Esophagus squamous epithelium (tissue), 4 donors: ENCODE measurements around the gene MT1M.

Source experiments
- POLR2A ChIP-seq, 4 donors: fragments of 450-650 bp; IDR thresholded peaks; one replicate each; pipeline ENCODE4 v1.6.1; 2017; ENCODE audit warnings: antibody characterized with exemption in 4 of 4, mild to moderate bottlenecking in 4 of 4, moderate library complexity in 3 of 4
- TF ChIP-seq, protein P1 (sequence below), 6 experiments: fragments of 450-650 bp in 4 of 6; fragments of 200-600 bp in 2 of 6; sonication (generic) in 2 of 6; IDR thresholded peaks; one replicate each; pipeline ENCODE4 v1.5.1; 2016 to 2019; ENCODE audit warnings: antibody characterized with exemption in 6 of 6, mild to moderate bottlenecking in 4 of 6, moderate library complexity in 4 of 6

- TF ChIP-seq, protein P1, sequence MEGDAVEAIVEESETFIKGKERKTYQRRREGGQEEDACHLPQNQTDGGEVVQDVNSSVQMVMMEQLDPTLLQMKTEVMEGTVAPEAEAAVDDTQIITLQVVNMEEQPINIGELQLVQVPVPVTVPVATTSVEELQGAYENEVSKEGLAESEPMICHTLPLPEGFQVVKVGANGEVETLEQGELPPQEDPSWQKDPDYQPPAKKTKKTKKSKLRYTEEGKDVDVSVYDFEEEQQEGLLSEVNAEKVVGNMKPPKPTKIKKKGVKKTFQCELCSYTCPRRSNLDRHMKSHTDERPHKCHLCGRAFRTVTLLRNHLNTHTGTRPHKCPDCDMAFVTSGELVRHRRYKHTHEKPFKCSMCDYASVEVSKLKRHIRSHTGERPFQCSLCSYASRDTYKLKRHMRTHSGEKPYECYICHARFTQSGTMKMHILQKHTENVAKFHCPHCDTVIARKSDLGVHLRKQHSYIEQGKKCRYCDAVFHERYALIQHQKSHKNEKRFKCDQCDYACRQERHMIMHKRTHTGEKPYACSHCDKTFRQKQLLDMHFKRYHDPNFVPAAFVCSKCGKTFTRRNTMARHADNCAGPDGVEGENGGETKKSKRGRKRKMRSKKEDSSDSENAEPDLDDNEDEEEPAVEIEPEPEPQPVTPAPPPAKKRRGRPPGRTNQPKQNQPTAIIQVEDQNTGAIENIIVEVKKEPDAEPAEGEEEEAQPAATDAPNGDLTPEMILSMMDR (IDR thresholded peaks at IDR 0.05): no peak
- TF ChIP-seq POLR2A (IDR thresholded peaks at IDR 0.05): no peak
Measured at GRCh38 chr16:56607675-56608042, 24.8 kb upstream of the MT1M start.
